Activated T-helper 9 cell treated with anti-CD3 and anti-CD28 coated beads, Interleukin-2, amount 50 U/mL, for 16 hours (primary cell): ENCODE measurements around the gene KRTAP10-12.

Experiments used
- DNase-seq: peaks from one replicate; pipeline ENCODE4 v3.0.0-alpha.2; 2020; ENCODE audit warnings: low read depth

The KRTAP10-12 gene

GRCh38 chr21:44712203-44713028, 15.4 kb downstream of the KRTAP10-12 start:
- no peak for DNase-seq

- no peak for DNase-seq
Measured at GRCh38 chr21:44713130-44713529, 16.2 kb downstream of the KRTAP10-12 start.

GRCh38 chr21:44713846-44714245, 16.9 kb downstream of the KRTAP10-12 start:
- DNase-seq, result no peak

DNA sequence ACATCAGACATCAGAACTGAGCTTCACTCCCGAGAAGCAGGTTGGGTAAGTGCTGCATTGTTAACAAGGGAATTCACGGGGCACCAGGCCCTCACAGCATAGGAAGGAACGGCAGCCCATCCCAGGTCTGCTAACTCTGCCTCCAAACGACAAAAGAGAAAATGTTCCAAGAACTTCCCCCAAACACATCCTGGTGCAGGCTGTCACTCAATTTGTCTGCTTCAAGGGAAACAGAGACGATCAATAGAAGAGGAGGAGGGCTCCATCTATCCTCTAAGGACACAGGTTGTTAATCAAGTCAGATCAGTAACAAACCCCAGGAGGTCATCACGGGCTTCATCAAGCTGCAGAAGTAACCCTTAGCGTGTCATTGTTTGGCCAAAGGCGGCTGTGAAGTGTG, 17.9 kb downstream of the KRTAP10-12 start:
- DNase-seq, result no peak

DNA sequence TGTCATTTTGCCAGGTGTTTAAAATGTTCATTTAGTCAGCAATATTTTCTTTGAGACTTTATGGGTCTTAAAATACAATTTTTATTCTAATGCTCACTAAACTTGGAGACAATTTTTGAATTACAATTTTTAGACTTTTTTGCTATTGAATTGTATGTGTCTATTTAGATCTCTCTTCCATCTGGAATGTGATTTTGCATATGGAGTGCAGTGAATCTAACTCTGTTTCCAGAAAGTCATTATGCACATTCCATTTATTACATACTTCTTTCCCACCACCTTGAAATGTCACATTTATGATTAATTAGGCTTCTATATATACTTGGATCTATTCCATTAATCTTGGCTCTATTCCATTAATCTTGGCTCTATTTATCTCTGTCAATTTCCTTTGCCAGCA, 20.0 kb downstream of the KRTAP10-12 start:
- no peak for DNase-seq

- no peak for DNase-seq
Measured at GRCh38 chr21:44718093-44718492, 21.1 kb downstream of the KRTAP10-12 start.

DNA sequence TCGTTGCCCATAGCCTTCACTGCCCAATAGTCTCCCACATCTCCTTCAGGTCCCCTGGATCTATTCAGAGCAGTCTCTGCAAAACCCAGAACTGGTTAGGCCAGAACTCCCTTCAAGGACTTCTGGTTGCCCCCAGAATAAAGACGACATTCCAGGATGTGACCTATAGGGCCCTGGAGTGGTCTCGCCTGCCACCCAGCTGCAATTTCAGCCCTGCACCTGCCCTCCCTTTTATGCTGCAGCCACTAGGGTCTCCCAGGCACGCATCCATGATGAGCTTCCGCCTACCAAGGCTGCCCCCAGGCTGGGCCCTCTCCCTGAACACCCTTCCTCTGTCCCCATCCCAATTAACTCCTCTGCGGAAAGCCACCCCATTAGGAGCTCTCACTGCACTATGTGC, 21.6 kb downstream of the KRTAP10-12 start:
- DNase-seq, result no peak

- DNase-seq, result no peak
Measured at GRCh38 chr21:44720170-44720569, 23.2 kb downstream of the KRTAP10-12 start.

DNA sequence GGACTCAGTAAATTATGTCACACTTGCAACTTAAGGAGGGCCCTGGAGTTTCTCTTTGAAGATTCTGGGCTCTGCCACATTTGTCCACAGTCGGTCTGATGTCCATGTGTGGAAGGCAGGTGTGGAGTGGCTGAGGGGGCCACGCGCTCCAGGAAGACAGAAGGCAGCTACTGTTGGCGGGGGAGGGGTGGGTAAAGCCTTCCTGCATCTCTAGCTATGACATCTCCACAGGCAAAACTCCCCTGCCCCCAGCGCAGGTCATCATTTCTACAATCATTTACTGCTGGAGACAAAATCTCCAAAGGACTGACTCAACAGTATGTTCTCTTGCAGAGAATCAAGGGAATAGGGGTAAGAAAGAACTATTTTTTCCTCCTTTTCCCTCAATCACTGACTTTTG, 25.8 kb downstream of the KRTAP10-12 start:
- no peak for DNase-seq

- DNase-seq, result no peak
Measured at GRCh38 chr21:44723177-44724131, 26.5 kb downstream of the KRTAP10-12 start.

- no peak for DNase-seq
Measured at GRCh38 chr21:44724196-44724595, 27.2 kb downstream of the KRTAP10-12 start.

DNA sequence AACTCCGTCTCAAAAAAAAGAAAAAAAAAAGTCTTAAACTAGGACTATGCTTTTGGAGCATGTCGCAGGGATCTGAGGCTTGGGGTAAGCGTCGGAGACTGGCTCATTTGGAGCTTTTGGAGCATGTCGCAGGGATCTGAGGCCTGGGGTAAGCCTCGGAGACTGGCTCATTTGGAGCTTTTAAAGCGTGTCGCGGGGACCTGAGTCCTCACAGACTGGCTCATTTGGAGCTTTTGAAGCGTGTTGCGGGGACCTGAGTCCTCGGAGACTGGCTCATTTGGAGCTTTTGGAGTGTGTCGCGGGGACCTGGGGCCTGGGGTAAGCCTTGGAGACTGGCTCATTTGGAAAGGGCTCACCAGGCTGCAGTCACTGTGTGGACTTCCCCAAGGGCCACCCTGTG, 28.0 kb downstream of the KRTAP10-12 start:
- DNase-seq, result no peak

- no peak for DNase-seq
Measured at GRCh38 chr21:44726826-44727225, 29.9 kb downstream of the KRTAP10-12 start.

GRCh38 chr21:44727321-44727720, 30.3 kb downstream of the KRTAP10-12 start:
- DNase-seq, result no peak

- DNase-seq, result no peak
Measured at GRCh38 chr21:44727757-44728156, 30.8 kb downstream of the KRTAP10-12 start.

DNA sequence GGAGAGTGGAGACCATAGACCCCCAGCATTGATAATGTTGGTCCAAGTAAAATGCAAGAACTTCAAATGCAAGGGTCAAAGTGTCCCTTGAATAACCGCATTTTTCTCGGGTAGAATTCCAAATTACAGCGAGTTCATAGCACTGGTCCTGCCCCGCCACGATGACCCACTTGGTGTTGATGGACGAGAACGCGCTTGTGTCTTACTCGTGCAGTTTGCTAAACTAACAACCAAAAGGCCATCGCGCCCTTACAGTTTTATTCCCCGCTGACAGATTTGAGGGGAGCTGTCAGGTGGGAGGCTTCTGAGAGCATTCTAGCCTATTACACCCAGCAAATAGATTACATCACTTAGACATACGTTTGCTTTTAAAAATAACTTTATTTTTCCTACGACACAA, 31.7 kb downstream of the KRTAP10-12 start:
- no peak for DNase-seq

- DNase-seq, result no peak
Measured at GRCh38 chr21:44729336-44730027, 32.5 kb downstream of the KRTAP10-12 start.

DNA sequence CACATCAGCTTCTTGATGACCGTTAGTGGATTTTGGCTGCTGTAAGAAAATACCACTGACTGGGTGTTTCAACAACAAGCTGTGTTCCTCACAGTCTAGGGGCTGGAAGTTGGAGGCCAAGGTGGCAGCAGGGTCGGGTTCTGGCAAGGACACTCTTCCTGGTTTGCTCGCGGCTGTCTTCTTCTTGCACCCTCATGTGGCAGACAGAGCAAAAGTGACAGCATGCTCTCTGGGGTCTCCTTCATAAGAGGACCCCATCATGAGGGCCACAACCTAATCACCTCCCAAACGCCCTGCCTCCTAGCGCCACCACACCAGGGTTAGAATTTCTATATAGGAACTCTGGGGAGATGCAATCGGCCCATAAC, 33.0 kb downstream of the KRTAP10-12 start:
- no peak for DNase-seq

DNA sequence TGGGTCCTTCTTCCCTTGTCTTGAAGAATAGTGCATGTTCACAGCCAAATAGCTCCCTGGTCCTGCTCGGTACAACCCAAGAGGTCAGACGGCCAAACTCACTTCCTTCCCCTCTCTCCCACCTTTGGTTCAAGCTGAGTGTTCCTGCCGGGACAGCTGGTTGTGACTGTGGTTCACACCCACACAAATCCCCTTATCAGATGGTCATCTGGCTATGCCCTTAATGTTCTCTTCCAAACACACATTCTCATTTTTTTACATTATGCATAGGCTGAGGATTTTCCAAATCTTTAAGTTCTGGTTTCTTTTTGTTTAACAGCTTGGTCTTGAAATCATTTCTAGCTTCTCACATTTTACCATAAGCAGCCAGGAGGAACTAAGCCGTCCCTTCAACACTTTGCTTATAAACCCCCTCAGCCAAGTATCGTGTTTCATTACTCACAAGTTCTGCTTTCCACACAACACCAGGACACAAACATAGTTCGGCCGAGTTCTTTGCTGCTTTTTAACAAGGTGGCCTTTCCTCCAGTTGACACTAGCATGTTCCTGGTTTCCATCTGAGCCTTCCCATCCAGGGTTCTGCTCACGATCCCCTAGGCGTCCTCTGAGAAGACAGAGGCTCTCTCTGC, 34.1 kb downstream of the KRTAP10-12 start:
- DNase-seq, result no peak

DNA sequence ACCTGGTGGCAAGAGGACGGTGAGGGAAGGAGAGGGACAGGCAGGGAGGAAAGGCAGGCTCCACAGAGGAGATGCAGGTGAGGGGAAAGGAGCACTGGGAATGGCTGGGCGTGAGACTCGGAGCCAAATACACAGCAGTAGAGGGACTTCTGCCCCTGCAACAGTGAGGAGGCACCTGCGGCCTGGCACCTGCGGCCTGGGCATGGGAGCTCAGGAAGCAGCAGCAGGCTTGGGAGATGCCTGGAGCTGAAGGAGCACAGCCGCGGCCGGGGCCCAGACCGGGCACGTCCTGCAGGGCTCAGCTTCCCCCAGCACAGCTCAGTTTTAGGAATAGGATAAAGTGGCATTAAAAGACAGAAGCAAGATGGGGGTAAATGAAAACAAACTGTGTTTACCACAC, 35.3 kb downstream of the KRTAP10-12 start:
- no peak for DNase-seq

- DNase-seq, result no peak
Measured at GRCh38 chr21:44732956-44733355, 36.0 kb downstream of the KRTAP10-12 start.
